Stimulated activated naive CD8-positive, alpha-beta T cell treated with anti-CD3 and anti-CD28 coated beads, Interleukin-15, Interleukin-2, amounts not matched to agents 100 U/mL and 50 U/mL, for 24 hours (primary cell): ENCODE measurements around the gene MEGF10.
A peak's percentile ranks its signal among the peaks of the same experiment; 100 is the strongest.
"Not testable (repeated sequence)": the region's sequence is repeated elsewhere in the genome, so short reads cannot be mapped to it uniquely, and the experiment has no call there.

ENCODE experiments used
- ATAC-seq: fragments of 150-1000 bp; cut with Tn5 transposase; one replicate; pipeline ENCODE4 v1.10.0; 2021
- DNase-seq: peaks from one replicate; pipeline ENCODE4 v3.0.0; 2021

Gene MEGF10

DNA sequence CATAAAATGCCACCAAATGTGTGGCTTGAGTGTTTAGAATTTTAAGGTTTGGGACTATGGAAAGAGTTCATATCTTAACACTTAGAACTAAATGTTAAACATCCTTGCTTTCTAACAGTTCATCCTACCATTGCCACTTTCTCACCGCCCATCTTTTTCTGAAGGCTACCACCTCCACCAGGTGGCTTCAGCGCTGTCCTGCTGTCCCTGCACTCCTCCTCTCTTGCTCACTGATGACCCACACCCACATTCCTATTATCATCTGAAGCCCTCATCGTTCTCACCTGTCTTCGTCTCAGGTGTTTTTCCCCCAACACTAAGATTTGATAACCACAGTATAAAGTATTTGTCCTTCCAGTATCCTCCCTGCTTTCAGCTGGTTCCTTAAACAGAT is 7.4 kb downstream of the MEGF10 start:
- DNase-seq: no peak
- ATAC-seq: no peak

DNA sequence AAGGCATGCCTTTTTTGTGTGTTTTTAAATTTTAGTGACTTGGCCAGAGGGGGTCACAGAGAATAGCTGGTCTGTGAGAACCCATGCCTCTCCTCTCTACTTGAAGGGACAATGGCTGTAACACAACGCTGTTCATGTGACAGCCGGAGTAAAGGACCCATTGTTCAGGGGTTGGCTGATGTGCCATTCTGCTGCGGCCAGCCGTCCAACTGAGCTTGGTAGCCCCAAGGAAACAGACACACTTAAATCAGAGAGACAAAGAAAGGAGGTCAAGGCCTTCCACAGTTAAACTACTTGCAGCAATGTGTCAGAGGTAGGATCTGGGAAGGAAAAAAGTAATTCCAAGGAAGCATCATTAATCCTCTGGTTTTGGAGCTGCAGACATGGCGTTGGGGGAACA is 8.1 kb downstream of the MEGF10 start:
- ATAC-seq (no peak), DNase-seq (no peak)

DNA sequence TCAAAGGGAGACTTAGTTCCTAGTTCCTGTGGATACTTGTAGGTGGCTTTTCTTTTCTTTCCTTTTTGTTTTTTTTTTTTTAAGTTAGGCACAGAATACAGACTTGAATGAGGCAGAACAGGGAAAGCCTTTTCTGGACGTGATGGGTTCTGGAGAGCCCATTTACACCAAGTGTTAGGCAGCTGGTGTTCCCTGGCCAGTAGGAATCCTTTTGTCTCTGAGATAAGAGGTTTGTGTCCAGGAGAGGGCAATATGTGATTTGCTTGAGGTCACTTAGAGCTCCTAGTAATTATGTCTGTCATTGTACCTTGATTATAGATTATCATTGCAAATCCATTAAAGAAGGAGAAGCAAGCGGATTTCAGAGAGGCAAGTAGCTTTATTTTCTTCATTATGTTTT is 9.1 kb downstream of the MEGF10 start:
- ATAC-seq: no peak
- no peak for DNase-seq

DNA sequence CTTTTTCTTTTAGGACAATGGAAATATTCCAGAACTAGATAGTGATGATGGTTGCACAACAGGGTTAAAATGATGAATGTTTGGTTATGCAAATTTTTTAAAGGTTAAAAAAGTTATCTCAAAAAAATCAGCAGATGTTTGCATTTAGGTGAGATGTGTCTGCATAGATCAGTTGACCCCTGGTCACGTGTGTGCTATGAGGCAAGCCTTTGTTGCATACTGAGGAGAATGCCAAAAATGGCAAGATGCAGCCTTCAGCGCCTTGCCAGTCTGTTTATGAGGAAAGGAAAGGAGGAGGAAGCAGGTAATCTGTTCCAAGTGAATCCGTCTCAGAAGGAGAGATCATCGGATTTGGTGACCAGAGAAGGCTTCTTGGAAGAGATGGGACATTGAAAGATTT is 11.9 kb downstream of the MEGF10 start:
- no peak for ATAC-seq
- no peak for DNase-seq

DNA sequence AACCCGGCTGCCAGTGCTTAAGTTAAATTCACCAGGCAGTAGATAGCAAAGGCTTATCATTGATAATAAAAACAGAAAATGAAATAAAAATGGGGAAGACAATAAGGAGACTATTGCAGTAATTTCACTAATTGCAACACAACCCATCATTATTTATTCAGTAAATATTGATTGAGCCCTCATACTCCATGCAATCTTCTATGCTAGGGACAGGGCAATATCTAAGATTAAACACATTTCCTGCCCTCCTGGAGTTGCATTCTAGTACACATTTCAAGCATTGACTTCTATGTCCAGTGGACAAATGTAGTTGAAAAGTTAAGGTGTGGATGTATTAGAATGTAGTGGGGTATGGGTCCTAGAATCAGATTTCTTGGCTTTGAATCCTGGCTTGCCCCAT is 12.8 kb downstream of the MEGF10 start:
- ATAC-seq (no peak), DNase-seq (no peak)

DNA sequence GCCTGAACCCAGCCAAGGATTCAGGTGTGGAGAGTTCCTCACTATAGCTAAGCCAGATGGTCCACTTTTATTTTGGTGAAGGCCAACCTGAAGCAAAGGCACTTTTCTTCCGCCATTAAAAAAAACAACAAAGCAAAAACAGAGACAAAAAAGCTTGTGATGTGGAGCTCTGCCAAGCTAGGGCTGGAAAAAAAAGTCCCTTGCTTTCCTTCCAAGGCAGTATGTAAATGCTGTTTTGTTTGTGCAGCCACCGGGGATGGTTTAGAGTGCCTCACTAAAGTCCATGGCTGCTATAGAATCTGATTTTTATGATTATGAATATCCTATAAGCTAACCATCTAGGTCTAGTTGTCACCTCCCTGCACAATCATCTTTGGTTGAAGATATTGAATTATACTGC is 14.9 kb downstream of the MEGF10 start:
- ATAC-seq: no peak
- no peak for DNase-seq

DNA sequence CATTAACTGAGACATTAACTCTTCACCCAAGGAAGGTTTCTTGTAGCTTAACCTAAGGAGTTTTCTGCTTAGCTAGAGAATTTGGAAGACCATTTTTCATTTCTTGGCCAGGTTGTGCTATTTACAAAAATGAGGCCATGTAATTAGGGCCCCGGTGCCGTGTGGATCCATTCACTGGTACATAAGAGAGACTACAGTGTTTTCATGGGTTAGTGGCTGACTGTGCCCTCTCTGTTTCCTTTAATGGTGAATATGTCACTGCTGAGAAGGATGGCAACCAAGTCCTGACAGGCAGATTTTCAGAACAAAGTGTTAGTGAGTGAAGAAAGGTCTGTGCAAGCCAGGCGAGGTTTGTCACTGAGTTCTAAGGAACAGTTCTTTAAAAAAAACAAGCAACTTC is 15.4 kb downstream of the MEGF10 start:
- DNase-seq (no peak), ATAC-seq (no peak)

DNA sequence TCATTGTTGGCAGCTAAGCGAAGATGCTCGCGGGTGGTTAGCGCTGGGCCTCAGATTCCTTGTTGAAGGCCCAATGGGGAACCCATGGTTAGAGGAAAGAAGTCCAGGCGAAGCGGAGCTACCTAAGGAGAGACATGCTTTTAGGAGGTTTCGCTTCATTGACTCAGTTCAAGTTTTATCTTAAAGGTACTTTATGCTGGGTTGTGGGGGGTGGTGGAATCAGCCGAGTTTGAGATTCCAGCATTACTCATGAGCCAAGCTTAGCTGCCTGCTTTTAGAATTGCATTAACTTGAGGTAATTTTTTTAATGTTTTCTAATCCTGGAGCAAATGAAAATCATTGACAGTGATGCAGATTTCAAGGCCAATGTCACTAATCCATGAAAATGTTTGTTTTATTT is 16.1 kb downstream of the MEGF10 start:
- no peak for DNase-seq
- no peak for ATAC-seq

DNA sequence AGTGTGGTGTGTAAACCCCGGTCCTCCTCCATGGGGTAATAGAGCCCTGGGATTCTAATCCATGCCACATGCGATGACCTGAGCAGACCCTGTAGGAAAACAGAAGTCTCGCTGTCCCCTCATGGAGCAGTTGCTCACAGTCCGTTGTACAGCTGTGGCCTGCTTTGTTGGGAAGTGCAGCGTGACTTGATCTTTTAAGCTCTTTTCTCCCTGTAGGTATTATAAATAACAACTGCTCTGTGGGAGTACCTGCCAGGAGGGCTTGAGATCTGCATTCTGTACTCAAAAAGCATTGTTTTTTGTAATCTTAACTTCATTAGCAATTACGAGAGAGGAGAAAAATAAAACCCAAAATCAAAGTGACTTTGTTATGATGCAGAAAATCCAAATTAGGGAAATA is 17.3 kb downstream of the MEGF10 start:
- DNase-seq (no peak), ATAC-seq (no peak)

DNA sequence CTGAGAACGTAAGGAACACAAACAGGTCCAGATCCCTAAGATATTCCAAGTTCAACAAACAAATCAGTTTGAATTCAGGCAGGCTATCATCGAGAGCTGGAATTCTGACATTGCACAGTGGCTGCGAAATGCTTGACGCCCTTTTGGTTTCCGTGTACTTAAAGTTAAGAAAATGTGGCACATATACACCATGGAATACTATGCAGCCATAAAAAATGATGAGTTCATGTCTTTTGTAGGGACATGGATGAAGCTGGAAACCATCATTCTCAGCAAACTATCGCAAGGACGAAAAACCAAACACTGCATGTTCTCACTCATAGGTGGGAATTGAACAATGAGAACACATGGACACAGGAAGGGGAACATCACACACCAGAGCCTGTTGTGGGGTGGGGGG is 17.7 kb downstream of the MEGF10 start:
- DNase-seq, ATAC-seq: not testable (repeated sequence)

DNA sequence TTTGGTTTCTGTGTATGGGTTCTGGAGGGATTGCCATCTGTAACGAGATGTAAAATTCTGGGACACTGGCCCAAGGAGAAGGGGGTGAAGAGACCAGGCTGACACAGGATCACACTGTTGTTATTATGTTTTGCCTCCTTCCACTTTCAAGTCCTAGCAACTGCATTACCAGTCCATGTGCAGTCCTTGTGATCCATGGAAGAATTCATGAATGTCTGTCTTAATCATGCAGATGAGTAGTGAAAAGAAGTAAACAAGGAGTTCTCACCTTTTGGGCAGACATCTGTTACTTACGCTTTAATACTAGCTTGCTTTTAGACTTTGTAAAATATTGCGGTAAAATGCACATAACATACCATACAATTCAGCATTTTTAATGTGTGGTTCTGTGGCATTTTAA is 18.3 kb downstream of the MEGF10 start:
- no peak for ATAC-seq

DNA sequence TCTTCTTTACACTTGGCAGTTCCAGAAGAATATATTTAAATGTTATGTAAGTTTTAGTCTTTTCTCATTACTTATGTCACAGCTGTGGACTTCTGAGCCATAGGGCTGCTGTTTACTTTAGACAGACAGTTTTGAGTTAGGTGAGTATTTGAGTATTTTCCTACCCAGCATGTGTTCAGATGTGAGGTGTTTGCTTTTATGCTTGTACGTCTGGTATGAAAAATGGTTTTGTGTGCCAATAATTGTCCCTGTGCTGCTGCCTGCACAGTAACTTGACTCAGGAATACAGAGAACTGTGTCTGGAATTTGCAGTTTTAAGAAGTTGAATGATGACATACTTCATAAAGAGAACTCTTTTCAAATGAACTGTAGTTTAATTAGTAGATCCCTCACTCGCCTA is 20.8 kb downstream of the MEGF10 start:
- ATAC-seq (no peak), DNase-seq (no peak)

More for the DNA sequence above, 18.3 kb downstream of the MEGF10 start:
- DNase-seq: no peak

DNA sequence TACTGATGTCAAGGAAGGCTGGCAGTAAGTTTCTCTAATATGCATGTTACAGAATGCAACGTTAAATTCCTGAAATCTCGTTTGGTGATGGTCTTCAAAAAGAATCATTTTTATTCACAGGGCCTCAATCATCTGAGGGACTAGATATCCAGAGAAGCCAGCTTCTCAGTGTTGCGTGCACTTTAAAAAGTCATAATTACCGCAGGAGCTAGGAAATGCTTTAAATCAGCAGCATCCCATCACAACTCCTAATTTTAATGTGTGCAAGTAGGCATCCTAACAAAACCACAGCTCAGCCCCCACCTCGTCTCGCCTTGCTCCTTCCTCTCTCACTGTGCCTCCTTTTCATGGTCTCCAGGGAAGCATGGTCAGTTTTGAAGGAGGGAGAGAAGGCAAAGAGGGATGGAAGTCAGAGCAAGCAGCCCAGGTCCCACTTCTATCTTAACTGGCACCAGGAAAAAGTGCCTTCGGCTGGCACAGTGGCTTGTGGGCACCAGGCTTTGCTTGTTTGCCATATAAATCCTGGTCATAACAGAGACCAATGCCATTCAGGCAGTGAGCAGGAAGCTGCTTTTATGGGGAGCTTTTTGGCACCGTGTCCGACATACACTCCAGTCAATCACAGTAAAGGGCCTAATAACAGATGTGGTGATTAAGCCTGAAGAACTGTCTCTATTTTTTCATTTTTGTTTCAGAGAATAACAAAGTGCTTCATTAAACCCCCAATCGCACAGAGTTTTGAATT is 21.4 kb downstream of the MEGF10 start:
- ATAC-seq (no peak), DNase-seq (no peak)

DNA sequence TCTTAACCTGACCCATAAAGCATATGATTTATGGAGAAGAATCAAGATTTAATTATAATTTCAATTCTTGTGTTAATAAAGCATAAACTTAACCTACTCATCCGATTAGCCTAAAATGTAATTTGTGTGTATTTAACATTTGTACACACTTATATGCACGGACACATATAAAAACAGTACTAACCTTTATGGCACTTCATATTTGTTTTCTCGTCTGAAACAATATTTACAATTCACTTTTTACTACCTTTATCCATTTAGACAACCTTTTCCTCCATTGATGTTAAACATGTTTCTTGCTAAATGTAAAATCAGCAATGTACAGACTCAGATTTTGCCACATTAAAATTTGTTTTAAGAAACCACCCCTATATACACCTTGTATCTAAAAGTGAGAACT is 22.8 kb downstream of the MEGF10 start:
- DNase-seq: no peak
- ATAC-seq: no peak

DNA sequence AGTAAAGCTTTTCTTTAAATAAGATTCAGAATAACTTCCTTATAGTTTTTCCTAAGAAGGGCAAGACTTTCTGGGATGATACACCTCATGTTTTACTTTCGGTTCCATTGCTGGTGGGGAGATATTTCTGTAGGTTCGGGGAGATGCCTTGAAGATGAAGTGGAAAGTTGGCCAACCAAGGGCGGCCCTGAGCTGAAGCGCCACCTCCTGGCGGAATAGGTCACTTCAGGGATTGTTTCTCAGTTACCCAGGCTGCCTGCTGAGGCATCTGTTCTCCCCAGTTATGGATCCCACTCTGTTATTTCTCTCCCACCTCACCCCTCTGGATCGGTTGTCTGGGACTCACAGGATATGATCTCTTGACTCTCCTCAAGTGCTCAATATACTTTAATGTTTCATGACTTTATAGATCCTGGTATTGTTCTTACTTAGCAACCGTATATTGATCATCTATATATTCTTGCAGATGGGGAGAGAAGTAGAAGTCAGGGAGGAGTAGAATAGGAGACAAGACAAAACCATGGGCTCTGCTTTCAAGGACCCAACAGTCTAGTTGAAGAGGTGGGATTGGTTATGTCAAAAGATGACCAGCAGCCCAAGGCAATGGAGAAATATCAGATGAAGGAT is 23.4 kb downstream of the MEGF10 start:
- ATAC-seq: peak; percentile 75
- DNase-seq: peak; percentile 78

DNA sequence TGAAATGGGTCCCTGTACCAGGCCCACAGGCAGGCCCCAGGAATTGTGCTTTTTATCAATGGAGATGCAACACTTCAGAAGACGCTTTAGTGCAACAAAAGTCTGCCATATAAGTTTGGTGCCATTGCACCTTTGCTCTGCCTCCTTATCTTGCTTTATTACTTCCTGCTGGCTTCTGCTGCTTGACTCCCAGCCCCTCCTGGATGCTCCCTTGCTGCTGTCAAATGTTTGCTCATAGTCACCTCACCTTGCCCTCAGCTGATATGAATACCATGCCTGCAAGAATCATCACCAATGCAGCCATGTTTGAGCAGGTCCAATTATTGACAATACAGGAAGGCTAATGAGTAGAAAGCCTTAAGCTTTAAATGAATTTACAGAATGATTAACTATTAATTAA is 25.4 kb downstream of the MEGF10 start:
- ATAC-seq (no peak), DNase-seq (no peak)

DNA sequence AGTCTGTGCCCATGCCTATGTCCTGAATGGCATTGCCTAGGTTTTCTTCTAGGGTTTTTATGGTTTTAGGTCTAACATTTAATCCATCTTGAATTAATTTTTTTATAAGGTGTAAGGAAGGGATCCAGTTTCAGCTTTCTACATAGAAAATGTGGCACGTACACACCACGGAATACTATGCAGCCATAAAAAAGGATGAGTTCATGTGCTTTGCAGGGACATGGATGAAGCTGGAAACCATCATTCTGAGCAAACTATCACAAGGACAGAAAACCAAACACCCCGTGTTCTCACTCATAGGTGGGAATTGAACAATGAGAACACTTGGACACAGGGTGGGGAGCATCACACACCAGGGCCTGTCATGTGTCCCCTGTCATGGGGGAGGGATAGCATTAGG is 26.8 kb downstream of the MEGF10 start:
- DNase-seq, ATAC-seq: not testable (repeated sequence)

DNA sequence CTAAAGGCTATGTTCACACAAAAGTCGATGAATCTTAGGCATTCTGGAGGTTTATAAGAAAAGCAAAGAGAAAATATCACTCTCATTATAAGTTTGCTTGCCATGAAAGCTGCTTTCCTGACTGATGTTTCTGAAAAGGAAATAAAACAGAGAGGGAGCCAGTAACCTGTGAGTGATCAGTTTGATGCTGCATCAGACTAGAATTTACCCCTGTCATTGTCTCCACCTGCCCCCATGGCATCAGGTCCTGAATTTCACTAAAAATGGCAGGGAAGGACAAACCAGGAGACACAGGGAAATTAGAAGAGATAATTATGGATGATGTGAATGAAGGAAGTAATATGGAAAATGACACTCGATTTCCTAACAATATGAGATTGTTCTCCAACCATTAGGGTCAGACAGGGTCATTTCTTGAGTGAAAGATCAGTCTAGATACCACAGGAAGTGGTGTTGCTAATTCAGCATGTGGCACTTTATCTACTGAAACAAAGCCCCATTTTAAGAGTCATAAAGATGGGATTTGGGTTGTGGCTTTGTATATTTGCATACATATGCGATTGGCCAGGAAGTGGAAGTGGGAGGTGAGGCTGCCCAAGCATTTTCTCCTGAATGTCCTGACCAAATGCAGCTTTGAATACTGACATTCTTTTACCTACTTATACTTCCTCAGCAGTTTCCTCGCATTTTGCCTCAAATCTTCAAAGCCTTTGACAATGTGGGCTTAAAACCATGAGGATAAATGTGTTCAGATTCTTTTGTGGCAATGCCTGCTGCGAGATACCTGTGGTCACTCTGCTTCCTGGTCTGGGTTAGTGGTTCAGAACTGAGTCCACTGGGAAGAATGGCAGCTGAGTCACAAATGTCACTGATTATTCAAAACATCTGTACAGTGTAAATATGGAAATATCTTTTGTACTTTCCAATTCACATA is 29.7 kb downstream of the MEGF10 start:
- peak; percentile 86 for ATAC-seq

DNA sequence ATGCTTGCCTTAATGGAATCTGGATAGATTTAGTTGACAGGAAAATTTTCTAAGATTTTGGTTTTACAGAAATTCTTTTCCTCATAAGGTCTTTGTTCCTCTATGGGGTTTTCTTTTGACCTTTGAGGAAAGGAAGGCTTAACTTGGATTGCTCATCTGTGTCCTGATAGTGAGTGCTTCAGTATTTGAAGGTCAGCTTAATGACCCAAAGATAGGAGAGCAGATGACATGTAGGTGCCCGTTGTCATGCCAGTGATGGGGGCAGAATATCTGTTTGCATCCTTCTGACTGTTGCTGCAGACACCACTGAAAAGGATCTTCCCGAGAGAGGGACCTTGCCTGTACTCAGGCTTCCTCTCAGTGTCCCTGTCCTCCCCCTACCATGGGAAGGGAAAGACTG is 30.9 kb downstream of the MEGF10 start:
- ATAC-seq: no peak

More for the DNA sequence above, 29.7 kb downstream of the MEGF10 start:
- DNase-seq: peak; percentile 9

DNA sequence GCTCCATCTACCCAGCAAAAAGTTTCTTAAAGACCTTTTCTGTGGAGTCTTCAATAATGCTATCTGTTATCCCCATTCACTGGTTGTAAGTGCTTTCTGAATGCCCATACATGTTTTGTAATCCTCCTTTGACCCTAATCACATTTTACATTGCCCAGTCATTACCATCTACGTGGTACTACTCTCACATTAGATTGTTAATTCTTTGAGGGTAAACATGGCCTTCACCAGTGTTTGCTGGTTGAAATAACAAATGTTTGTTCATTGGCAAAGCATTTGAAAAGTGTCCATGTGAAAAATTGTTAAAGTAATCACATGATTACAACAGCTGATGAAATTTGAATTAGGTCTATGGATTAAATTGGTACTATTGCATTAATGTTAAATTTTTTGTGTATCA is 31.8 kb downstream of the MEGF10 start:
- DNase-seq (no peak), ATAC-seq (no peak)

More for the DNA sequence above, 30.9 kb downstream of the MEGF10 start:
- no peak for DNase-seq

DNA sequence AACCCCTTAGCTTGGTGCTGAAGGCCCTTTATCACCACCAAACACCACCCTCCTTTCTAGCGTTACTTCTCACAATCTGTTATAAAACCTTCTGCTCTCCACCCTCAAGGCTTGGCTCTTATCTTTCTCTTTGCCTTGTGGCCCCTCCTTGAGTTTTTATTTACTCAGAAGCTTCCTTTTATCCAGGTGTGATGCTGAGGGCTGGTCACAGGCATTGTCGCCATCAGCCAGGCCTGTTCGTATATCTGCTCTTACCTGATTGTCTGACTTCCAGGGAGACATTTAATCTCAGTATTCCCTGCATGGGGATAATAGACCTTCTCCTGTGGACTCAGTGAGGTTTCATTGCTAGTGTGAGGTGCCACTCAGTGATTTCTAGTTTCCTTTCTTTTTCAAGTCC is 34.2 kb downstream of the MEGF10 start:
- no peak for ATAC-seq

DNA sequence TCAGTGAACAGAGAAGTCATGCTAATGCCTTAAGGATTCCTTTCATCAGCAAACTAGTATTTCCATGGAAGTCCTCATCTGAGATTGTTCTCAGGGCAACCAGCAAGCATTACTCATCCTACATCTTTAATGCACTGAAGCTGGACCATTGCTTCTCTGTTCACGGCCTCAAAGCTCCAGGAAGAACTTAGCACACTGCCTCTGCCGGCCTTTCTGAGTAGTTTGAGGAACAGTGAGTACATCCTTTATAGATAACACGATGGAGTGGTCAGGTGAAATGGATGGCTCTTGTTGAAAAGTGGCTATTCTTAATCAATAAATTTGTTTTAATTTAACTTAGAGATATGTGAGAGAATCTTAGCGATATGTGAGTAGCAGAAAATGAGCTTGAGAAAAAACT is 35.8 kb downstream of the MEGF10 start:
- DNase-seq (no peak), ATAC-seq (no peak)

More for the DNA sequence above, 34.2 kb downstream of the MEGF10 start:
- DNase-seq: no peak
